Keratinocyte (primary cell): ENCODE data around the gene SYNE1. TPM values are rescaled to one million over a fixed set of nuclear protein-coding genes. Genes with fewer than 3 reads are reported as not detected.

Experiments used
- DNase-seq: peaks from one replicate; pipeline ENCODE4 v3.0.0-alpha.2; 2011; ENCODE audit warnings: low read depth, missing footprints, low spot score
- FAIRE-seq: peaks from 2 replicates; lab custom pipeline; 2011; peaks lifted over from hg19 to GRCh38; lab: Jason Lieb, UNC
- H2AFZ ChIP-seq: 2 replicates; pipeline ENCODE4 v1.6.0; 2012; ENCODE audit warnings: low read length, control low read depth, inconsistent platforms; ENCODE audit not compliant: control insufficient read depth
- H3K27ac ChIP-seq: 2 replicates; pipeline ENCODE4 v1.5.1; 2011; ENCODE audit warnings: low read length; ENCODE audit not compliant: control insufficient read depth, insufficient read depth
- H3K27me3 ChIP-seq: 3 replicates; pipeline ENCODE4 v1.6.0; 2011; ENCODE audit warnings: low read length; ENCODE audit not compliant: control insufficient read depth, insufficient read depth; ENCODE audit errors: extremely low read depth
- H3K36me3 ChIP-seq, 2 experiments: 2 replicates in 1 of 2; 3 replicates in 1 of 2; pipeline ENCODE4 v1.5.1; 2011; ENCODE audit warnings: low read length in 2 of 2, mild to moderate bottlenecking in 1 of 2; ENCODE audit not compliant: control insufficient read depth in 2 of 2, insufficient read depth in 2 of 2; ENCODE audit errors: extremely low read depth in 1 of 2
- H3K4me1 ChIP-seq: 3 replicates; pipeline ENCODE4 v1.5.1; 2011; ENCODE audit warnings: low read length; ENCODE audit not compliant: control insufficient read depth, insufficient read depth; ENCODE audit errors: extremely low read depth
- H3K4me2 ChIP-seq: 3 replicates; pipeline ENCODE4 v1.6.0; 2011; ENCODE audit warnings: low read depth, low read length; ENCODE audit not compliant: control insufficient read depth, insufficient read depth; ENCODE audit errors: extremely low read depth
- H3K4me3 ChIP-seq, 3 experiments: fragments of 200-600 bp in 1 of 3; sonication (generic) in 1 of 3; 2 replicates in 2 of 3; 3 replicates in 1 of 3; pipeline ENCODE4 v1.5.1; 2011 to 2016; ENCODE audit warnings: low read length in 3 of 3, mild to moderate bottlenecking in 3 of 3, control low read depth in 2 of 3, inconsistent platforms in 1 of 3, low read depth in 1 of 3, mixed read lengths in 1 of 3, mixed run types in 1 of 3, moderate library complexity in 1 of 3; ENCODE audit not compliant: control insufficient read depth in 2 of 3, insufficient read depth in 2 of 3; ENCODE audit errors: extremely low read depth in 1 of 3
- H3K79me2 ChIP-seq: 2 replicates; pipeline ENCODE4 v1.6.0; 2012; ENCODE audit warnings: low read length; ENCODE audit not compliant: control insufficient read depth, insufficient read depth
- H3K9ac ChIP-seq: 3 replicates; pipeline ENCODE4 v1.6.0; 2011; ENCODE audit warnings: low read length; ENCODE audit not compliant: control insufficient read depth, insufficient read depth; ENCODE audit errors: extremely low read depth
- H3K9me1 ChIP-seq: 3 replicates; pipeline ENCODE4 v1.6.0; 2011; ENCODE audit warnings: low read length; ENCODE audit not compliant: control insufficient read depth, insufficient read depth; ENCODE audit errors: extremely low read depth
- H3K9me3 ChIP-seq: 2 replicates; pipeline ENCODE4 v1.5.1; 2012; ENCODE audit warnings: low read depth, low read length; ENCODE audit not compliant: control insufficient read depth
- H4K20me1 ChIP-seq: 3 replicates; pipeline ENCODE4 v1.6.0; 2011; ENCODE audit warnings: low read length; ENCODE audit not compliant: control insufficient read depth, insufficient read depth; ENCODE audit errors: extremely low read depth
- EZH2 ChIP-seq: IDR thresholded peaks from one replicate; pipeline ENCODE4 v1.6.1; 2012; ENCODE audit warnings: inconsistent platforms, mild to moderate bottlenecking, low read length, moderate library complexity
- dilution Hi-C: fragments of 300-500 bp; cut with MboI; formaldehyde crosslinking; loops from one replicate; pipeline ENCODE4 v1.7.0; 2020; ENCODE audit warnings: low sequenced_read_pairs; ENCODE audit not compliant: extremely low pct_ligation_motif_present
- polyA plus RNA-seq, 5 experiments: library from polyadenylated mRNA; depleted of rRNA in 3 of 5; stranded (reverse) in 3 of 5; stranded (forward) in 1 of 5; unstranded in 1 of 5; fragments of >200 nt; gene quantifications; 1 replicate in 1 of 5; 2 replicates in 3 of 5; 3 replicates in 1 of 5; pipeline versions ENCODE4 v1.2.1 to v1.2.3, GENCODE V29; 2011 to 2012; ENCODE audit warnings: missing spikeins in 2 of 5, low read depth in 1 of 5, low replicate concordance in 1 of 5
- TF ChIP-seq, protein P1 (sequence below), 3 experiments: IDR thresholded peaks in 1 of 3; conservative IDR thresholded peaks in 1 of 3; optimal IDR thresholded peaks in 1 of 3; 2 replicates in 2 of 3; 3 replicates in 1 of 3; pipeline versions ENCODE3 to v1.5.1; 2011; ENCODE audit warnings: low read length in 3 of 3, mild to moderate bottlenecking in 3 of 3, moderate library complexity in 2 of 3, control low read depth in 1 of 3, inconsistent platforms in 1 of 3; ENCODE audit not compliant: insufficient read depth in 2 of 3; ENCODE audit errors: extremely low read depth in 1 of 3

Gene SYNE1
- polyA plus RNA-seq, 1 donor (not counting 4 experiments of a cell fraction or from before 2014, with no cell fraction given), result 4.0 TPM

DNA sequence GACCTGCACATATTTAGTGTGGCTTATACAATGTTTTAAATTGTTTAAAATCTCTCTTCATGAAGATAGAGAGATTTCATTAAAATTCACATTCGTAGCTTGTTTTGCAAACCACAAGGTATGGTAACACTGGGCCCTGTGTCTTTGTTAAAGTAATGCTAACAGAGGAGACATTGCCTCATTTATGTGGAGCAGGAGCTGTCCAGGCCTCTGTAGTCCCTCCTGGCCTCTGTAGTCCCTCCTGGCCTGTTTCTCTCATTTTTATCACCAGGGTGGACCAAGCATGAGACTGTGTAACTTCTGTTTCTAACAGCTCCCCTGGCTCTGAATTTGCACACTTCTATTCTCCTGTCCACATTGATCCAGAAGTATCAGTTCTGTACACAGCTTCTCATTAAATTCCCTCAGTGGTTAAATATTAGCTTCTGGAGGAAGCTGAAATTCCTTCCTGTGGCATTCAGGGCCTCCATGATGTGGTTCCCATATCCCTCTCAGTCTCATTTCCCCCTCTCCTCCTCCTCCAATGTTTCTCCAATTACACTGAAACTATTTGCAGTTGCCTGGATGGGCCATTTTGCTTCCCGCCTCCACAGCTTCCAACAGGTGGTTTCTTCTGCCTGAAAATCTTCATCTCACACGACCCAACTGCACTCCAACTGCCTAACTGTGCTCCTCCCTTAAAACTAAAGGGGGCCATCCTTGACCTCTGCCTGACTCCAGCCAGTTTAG, 340.4 kb downstream of the SYNE1 start:
- Histone ChIP-seq H3K4me2 (no peak overlapping the region), H3K4me1 (peaks cover 3% of the 10 kb centered on the region), H2AFZ (no peak overlapping the region), H3K27ac (no peak overlapping the region), H3K9me1 (no peaks in the 10 kb centered on the region), H3K79me2 (no peaks in the 10 kb centered on the region), H3K36me3 (no peaks in the 10 kb centered on the region), H3K27me3 (no peaks in the 10 kb centered on the region), H4K20me1 (no peaks in the 10 kb centered on the region), H3K4me3 (no peak overlapping the region), H3K9ac (no peak overlapping the region), H3K9me3 (no peaks in the 10 kb centered on the region)
- dilution Hi-C loops, result no loop called here
- FAIRE-seq (no peak), DNase-seq (no peak)
- TF ChIP-seq, protein P1, sequence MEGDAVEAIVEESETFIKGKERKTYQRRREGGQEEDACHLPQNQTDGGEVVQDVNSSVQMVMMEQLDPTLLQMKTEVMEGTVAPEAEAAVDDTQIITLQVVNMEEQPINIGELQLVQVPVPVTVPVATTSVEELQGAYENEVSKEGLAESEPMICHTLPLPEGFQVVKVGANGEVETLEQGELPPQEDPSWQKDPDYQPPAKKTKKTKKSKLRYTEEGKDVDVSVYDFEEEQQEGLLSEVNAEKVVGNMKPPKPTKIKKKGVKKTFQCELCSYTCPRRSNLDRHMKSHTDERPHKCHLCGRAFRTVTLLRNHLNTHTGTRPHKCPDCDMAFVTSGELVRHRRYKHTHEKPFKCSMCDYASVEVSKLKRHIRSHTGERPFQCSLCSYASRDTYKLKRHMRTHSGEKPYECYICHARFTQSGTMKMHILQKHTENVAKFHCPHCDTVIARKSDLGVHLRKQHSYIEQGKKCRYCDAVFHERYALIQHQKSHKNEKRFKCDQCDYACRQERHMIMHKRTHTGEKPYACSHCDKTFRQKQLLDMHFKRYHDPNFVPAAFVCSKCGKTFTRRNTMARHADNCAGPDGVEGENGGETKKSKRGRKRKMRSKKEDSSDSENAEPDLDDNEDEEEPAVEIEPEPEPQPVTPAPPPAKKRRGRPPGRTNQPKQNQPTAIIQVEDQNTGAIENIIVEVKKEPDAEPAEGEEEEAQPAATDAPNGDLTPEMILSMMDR (optimal IDR thresholded peaks at IDR 0.05 in 1 of 3, IDR thresholded peaks at IDR 0.05 in 1 of 3, conservative IDR thresholded peaks at IDR 0.05 in 1 of 3; ENCODE audit: extremely low read depth in 1 of 3, insufficient read depth in 2 of 3, low read length in 3 of 3), result no peak
- no peak for TF ChIP-seq EZH2

DNA sequence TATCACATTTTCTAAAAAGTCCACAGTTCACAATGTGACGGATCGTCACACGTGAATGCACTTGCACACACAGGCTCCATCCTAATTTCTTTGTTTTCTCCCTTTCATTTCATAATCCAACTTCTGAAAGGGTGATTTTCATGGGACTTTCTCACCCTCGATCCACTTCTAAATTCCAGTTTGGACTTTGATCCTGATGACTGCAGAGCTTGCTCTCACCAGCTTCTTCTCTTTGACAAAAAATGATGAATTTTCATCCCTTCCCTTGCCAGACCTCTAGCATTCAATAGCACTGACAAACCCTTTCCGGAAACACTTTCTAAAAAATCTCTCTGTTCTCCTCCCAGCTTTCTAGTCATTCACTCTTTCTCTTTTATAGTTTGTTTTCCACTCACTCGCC, 341.2 kb downstream of the SYNE1 start:
- H3K9me3 ChIP-seq, result no peaks in the 10 kb centered on the region
- dilution Hi-C loops, result no loop called here
- no peaks in the 10 kb centered on the region for H4K20me1 ChIP-seq
- H3K4me1 ChIP-seq, result no peaks in the 10 kb centered on the region
- no peak overlapping the region for H3K27ac ChIP-seq
- no peak for TF ChIP-seq EZH2
- TF ChIP-seq, protein P1 (optimal IDR thresholded peaks at IDR 0.05 in 1 of 3, IDR thresholded peaks at IDR 0.05 in 1 of 3, conservative IDR thresholded peaks at IDR 0.05 in 1 of 3; ENCODE audit: extremely low read depth in 1 of 3, insufficient read depth in 2 of 3, low read length in 3 of 3), result no peak
- H3K4me2 ChIP-seq, result no peak overlapping the region
- H3K36me3 ChIP-seq, result no peaks in the 10 kb centered on the region
- no peaks in the 10 kb centered on the region for H3K9me1 ChIP-seq
- DNase-seq (no peak), FAIRE-seq (no peak)
- H2AFZ ChIP-seq, result no peak overlapping the region
- H3K9ac ChIP-seq, result no peak overlapping the region
- H3K4me3 ChIP-seq, result no peak overlapping the region
- no peaks in the 10 kb centered on the region for H3K27me3 ChIP-seq
- no peaks in the 10 kb centered on the region for H3K79me2 ChIP-seq
